HG03558 (cell line): ENCODE data around the gene PIK3C2A.

Experiments
- ATAC-seq: cut with Tn5 transposase; IDR thresholded peaks from one replicate; pipeline ENCODE4 v1.9.1; 2021; ENCODE audit warnings: moderate number of reproducible peaks; ENCODE audit not compliant: unreplicated experiment; ENCODE audit errors: extremely low read depth

Gene PIK3C2A

GRCh38 chr11:17162376-17162775 is 45.4 kb downstream of the PIK3C2A start:
- ATAC-seq = no peak

DNA sequence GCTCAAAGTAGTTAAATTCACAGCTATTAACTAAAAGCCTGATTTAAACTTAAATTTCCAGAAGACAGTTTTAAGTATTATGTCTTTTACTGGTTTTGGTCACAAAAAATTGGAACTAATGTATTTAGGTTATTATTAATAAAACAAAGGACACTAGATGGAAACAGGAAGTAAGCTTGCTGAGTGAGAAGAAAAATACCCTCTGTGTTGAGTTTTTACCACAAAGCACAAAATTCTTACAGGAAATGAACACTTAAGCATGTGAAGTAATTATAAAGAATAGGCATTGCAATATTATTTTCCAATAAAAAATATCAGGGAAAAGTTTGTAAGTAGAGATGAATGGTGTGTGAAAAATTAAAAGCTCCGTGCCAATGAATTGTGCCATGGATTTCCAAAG is 46.3 kb downstream of the PIK3C2A start:
- ATAC-seq = no peak

- no peak for ATAC-seq
Observed at GRCh38 chr11:17159441-17159840, 48.3 kb downstream of the PIK3C2A start.
